Stimulated activated naive CD4-positive, alpha-beta T cell (primary cell): Measurements from ENCODE around the gene EEFSEC.

Source experiments
- DNase-seq, 6 experiments: peaks; one replicate each; lab custom pipeline; 2025; lab: John Stamatoyannopoulos, UW

The EEFSEC gene

DNA sequence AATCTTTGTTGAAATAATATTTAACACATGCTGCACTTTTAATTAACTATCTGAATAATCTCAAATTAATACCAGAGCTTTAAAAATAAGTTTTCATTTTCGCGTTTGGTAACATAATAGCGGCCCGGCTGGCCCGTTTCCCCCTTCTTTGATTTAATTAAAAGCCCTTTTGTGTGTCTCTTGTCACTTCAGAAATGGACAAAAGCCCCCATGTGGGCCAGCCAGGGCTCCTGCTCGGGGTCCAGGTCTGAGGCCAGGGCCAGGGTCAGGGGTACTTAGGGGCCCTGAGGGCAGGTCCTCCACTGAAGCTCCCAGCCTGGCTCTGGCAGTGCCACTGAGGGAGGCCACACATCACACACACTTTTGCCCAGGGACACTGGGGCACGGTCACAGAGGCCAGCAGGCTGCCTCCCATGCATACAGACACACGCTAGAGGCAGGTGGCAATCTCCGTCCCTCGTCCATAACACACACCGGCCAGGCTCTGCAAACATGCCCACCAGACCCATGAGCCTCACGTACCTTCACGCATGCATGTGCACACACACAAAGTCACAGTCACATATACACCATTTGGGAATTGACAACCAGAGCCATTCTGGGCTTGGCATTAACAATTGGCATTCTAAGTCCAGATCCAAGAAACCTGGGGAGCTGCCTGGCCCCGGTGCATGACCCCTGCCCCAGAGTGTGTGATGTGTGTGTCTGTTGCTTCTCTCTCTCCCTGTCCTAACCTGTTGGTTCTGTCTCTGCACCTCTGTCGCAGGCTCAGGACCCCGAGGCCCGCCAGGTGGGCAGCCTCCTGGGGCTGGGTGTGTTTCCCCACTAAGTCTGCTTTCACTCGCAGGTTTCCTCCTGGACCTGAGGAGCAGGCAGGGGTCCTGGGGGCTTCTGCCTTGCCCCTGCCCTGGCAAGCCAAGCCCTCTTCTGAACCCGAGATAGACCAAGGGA lies 274.9 kb downstream of the EEFSEC start:
- no peak for DNase-seq

GRCh38 chr3:128429275-128429674 lies 276.0 kb downstream of the EEFSEC start:
- no peak for DNase-seq

DNA sequence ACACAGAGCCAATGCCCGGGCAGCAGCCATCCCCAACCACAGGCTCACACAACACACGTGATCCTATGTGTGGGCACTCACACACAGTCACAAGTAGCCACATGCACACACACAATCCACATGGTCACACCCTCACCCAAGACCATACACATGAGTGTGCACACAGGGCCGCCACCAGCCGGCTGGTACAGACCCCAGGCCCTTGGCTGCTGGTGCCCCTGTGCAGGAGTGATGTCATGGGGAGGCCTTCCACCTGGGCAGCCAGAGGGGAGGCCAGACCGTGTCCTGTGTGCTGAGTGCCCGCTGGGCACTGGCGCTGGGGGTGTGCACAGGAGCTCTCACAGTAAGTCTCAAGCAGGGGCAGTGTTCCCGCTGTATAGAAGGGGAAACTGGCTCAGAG lies 276.5 kb downstream of the EEFSEC start:
- DNase-seq: no peak

- DNase-seq: no peak
Observed at GRCh38 chr3:128430301-128430700, 277.0 kb downstream of the EEFSEC start.

GRCh38 chr3:128430731-128431130 lies 277.4 kb downstream of the EEFSEC start:
- DNase-seq: no peak

DNA sequence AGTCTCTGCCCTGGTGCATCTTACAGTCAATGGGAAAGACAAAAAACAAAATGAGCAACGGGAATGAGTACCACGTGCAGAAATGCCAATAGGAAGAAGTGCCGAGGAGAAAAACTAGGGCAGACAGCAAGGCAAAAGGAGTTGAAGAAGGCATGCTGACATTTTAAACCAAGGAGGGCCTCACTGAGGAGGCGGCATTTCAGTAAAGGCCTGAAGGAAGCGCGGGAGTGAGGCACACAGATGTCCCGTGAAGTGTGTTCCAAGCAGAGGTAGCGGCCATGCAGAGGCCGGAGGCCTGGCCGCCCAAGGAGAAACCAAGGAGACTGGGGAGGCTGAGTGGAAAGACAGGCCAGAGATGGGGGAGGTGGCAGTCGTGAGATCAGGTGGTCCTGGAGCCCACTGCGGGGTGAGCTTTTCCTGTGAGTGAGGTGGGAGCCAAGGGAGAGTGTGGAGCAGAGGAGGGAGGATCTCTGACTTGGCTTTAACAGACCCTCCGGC lies 278.6 kb downstream of the EEFSEC start:
- no peak for DNase-seq

DNA sequence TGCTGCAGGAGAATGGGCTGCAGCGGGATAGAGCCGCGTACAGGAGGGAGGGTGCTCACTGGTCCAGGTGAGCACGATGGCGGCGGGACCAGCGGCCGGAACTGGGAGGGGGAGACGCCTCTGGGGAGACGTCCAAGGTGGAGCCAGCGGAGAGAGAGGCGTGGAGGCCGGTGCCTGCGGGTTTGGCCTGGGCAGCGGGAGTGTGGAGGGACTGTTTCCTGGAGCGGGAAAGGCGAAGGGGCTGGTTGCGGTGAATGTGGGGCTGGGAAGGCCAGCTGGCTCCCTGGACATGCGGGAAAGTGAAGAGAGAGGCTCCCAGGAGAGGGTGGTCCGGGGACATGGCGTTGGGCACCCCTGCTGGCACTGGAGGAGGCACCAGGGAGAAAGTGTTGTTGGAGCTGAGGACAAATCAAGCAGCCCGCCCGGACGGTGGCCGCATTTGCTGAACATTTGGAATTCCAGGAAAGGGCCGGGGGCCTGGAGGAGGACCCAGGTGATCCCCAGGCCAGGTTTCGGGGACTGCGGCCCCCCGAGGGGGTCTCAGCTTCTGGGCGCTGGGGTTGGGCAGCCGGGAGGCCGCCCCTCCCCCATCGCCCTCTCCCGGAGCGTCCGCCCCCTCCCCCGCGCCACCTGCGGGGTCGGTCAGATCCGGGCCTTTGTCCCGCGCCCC lies 279.2 kb downstream of the EEFSEC start:
- DNase-seq: peak in 1 of 6 experiments; percentile 15

- DNase-seq: no peak
Observed at GRCh38 chr3:128432971-128433836, 279.9 kb downstream of the EEFSEC start.

DNA sequence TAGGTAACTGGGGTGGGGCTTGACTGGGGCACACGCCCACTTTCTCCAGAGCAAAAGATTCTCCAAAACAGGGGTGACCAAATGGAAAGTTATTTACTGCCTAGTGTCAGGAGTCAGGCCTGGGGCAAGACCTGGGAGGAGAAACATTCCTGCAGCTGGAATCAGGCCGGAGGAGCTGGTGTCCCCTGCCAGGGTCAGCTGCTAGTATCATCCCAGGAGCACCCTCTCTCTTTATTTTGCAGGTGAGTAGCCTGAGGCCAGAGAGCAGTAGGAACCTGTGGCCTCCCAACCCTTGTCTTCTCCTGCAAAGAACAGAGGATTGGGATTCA lies 280.5 kb downstream of the EEFSEC start:
- DNase-seq: no peak

DNA sequence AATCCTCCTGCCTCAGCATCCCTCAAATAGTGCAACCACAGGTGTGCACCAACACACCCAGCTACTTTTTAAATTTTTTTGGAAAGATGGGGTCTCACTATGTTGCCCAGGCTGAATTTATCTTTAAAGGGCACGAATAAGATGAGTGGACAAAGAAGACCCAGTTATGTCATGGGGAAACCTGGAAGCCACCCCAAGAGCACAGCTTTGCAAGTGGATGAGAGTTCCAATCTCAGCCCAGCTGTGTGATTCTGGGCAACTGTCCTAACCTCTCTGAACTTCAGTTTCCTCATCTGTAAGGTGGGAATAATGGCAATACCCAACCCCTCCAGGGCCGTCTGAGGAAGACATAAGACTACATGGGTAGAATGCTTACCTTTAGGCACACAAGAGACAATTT lies 281.2 kb downstream of the EEFSEC start:
- DNase-seq: no peak

DNA sequence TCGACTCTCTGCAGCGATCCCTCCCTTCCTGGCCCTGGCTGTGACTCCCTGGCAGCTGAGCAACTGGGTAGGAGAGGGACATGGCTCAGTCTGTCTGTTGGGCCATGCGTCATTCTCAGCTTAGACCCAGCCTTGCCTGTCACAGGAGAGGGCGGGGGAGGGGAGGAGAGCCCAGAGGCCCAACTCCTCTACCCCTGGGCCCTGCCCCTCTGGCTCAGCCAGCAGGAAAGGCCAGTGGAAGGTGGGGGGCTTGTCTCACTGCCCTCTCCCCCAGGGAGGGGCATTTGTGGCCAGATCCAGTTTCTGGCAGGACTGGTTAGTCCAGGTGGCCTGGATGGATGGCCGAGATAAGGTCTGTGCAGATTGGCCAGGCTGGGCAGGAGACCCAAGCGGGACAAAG lies 281.8 kb downstream of the EEFSEC start:
- no peak for DNase-seq

DNA sequence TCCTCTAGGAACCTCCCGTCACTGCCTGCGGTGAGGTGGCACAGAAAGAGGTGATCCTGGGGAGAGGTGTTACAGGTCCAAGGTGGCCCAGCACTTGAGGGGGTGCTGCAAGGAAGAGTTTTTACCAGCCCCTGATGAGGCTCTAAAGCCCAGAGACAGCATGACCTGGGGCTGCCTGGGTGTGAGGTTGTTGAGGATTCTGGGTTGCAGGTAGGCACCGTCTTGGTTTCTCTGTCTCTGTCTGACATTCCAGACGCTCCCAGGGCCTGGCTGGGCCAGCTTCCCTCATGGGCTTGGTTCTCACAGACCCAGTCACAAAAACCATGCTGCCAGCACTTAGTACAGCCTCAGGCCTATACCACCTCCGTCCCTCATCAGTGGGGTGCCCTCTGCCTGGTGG lies 282.3 kb downstream of the EEFSEC start:
- DNase-seq: no peak

DNA sequence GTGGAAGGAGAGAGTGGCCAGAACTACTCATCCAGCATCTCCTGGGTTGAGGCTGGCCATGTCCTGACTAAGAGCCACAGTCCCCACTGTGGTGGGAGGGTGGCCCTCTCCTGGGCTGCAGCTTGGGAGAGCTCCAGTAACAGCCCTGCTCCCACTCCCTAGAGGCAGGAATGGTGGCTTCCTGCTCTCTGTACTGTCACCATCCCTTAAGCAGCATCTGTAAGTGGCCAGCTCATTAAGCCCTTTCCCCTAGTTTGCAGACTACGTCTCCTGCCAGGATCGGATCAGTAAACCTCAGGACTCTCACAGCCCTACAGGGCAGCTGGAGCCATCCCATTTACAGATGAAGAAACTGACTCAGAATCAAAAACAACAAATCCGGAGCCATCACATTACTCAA lies 282.9 kb downstream of the EEFSEC start:
- no peak for DNase-seq

DNA sequence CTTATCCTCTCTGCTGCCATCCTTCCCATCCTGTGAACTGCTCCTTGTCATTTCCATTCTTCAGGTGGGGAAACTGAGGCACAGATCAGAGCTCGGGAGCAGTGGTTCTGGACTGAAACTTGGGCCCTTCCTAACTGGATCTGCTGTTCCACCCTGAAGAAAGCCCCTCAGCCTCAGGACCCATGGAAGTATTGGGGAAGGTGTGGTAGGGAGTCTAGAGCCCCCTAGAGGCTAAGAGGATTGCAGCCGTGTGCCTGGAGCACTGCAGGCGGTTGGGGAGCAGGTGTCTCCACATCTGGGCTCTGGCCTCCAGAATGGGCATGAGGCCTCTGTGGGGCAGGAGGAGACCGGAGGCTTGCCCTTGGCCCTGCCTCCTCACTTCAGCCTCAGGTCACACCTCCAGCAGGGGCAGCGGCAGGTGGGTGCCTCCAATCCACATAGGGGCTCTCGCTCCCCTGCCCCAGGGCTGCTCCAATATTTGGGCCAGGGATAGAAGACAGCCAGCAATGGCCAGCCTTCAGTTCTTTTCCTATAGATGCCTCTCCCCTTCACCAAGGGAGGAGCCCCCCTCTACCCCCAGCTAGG lies 285.3 kb downstream of the EEFSEC start:
- no peak for DNase-seq

- DNase-seq: no peak
Observed at GRCh38 chr3:128439226-128439625, 285.9 kb downstream of the EEFSEC start.

DNA sequence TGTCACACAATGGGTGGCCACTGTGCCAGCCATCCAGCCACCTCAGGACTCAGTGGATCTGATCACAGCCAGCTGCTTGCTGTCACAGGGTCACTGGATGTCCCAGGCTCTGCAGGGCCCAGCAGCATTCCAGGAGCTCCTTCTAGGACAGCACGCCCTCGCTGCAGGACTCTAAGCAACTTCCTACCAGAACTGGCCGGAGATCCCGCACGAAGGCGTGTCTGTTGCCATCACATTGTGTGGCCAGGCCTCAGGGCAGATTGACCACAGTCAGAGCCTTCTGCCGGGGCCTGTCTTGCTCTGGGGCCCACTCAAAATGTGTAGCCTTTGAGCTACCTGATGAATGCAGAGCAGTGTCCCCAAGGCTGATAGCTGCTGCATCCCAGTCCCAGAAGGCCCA lies 288.8 kb downstream of the EEFSEC start:
- DNase-seq: no peak

DNA sequence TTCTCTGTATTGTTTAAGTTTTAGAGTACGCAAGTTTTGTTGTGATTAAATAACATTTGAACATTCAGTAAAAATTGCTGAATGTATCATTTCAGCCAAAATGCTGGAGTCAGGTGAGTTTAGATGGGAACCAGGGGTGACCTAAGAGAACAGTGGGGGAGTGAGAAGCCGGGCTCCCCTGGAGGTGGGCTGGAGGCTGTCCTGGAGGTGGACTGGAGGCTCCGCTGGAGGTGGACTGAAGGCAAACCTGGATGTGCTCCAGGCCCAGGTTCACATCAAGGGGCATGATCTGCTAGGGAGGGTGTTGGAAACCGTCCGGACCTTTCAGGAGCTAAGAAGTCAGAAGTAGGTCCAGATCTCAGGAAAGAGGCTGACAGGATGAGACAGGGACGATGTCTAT lies 289.7 kb downstream of the EEFSEC start:
- no peak for DNase-seq

DNA sequence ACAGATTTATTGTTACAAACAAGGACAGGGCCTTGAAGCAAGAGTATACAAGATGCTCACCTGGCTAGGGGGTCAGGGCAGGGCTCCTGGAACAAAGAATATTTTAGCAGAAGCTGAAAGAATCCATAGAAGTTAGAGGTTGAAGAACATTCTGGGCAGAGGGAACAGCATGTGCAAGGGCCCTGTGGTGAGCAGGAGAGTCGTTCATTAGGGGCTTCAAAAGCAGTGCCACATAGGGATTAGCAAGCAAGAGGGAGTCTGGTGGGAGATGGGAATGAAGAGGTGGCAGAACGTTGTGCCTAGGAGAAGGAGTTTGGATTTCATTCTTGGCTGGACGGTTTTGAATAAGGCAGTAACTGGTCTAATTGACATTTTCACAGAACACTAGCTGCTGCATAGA lies 290.5 kb downstream of the EEFSEC start:
- DNase-seq: no peak

- no peak for DNase-seq
Observed at GRCh38 chr3:128445357-128445756, 292.1 kb downstream of the EEFSEC start.

- no peak for DNase-seq
Observed at GRCh38 chr3:128446821-128447220, 293.5 kb downstream of the EEFSEC start.

GRCh38 chr3:128447561-128448013 lies 294.3 kb downstream of the EEFSEC start:
- DNase-seq: peak in 1 of 6 experiments; percentile 21

- peak in 3 of 6 experiments; percentile 67 to 72 (median 68) for DNase-seq
Observed at GRCh38 chr3:128448491-128448890, 295.2 kb downstream of the EEFSEC start.
